Measurements from ENCODE around the gene LTA4H.

Gene LTA4H

GRCh38 chr12:96057986-96058553, 22.7 kb upstream of the LTA4H start:
- no peak for DNase-seq (ENCODE audit: low read depth in 3 of 3)

GRCh38 chr12:96056646-96057455, 21.5 kb upstream of the LTA4H start:
- DNase-seq (ENCODE audit: low read depth in 3 of 3): no peak

DNA sequence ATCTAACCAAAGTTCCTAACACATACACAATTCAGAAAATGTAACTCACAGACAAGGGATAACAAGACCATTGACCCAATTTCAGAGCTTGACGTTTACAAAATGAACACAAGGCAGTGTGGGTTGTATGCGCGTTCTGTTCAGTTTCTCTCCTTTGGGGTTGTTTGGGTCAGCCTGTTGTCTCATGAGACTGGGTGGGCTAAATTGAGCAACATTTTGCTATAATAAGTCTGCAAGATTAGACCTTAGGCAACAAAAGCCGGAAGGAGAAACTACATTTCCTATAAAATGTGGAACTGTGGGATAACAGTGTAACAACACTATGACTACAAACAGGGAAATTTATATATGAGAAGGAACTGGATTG, 18.8 kb upstream of the LTA4H start:
- no peak for DNase-seq (ENCODE audit: low read depth in 3 of 3)

- no peak for DNase-seq (ENCODE audit: low read depth in 3 of 3)
These were observed 18.3 kb upstream of the LTA4H start for GRCh38 chr12:96053476-96054243.

- DNase-seq (ENCODE audit: low read depth in 3 of 3): no peak
These were observed 16.5 kb upstream of the LTA4H start for GRCh38 chr12:96051756-96052485.

DNA sequence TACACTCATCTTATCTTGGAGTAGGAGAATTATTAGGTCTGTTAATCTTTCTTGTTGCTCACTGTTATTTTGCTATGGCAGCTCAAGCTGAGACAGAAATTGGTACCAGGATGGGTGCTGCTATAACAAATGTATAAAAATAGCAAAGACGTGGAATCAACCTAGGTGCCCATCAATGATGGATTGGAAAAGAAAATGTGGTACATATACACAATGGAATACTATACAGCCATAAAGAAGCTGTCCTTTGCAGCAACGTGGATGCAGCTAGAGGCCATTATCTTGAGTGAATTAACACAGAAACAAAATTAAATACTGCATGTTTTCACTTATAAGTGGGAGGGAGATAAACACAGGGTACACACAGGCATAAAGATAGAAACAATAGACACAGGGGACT, 14.8 kb upstream of the LTA4H start:
- no peak for DNase-seq (ENCODE audit: low read depth in 3 of 3)

- DNase-seq (ENCODE audit: low read depth in 3 of 3): no peak
These were observed 13.7 kb upstream of the LTA4H start for GRCh38 chr12:96049101-96049500.

DNA sequence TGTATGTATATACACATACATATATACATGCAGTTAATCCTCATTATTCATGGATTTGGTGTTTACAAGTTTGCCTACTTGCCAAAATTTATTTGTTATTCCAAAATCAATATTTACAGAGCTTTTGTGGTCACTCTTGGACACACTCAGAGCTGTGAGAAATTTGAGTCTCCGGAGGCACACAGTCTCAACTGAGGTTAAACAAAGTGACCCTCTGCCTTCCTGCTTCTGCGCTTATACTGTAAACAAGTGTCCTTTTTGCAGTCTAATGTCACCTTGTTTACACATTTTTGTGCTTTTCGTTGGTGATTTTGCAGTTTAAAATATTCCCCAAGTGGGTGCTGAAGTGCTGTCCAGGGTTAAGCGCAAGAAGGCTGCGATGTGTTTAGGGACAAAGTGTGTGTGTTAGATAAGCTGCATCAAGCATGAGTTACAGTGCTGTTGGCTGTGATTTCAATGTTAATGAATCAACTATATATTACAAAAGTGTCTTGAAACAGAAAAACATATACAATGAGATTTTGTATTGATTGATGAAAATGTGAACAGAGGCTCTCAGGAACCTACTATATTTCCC, 13.1 kb upstream of the LTA4H start:
- DNase-seq (ENCODE audit: low read depth in 3 of 3): no peak

DNA sequence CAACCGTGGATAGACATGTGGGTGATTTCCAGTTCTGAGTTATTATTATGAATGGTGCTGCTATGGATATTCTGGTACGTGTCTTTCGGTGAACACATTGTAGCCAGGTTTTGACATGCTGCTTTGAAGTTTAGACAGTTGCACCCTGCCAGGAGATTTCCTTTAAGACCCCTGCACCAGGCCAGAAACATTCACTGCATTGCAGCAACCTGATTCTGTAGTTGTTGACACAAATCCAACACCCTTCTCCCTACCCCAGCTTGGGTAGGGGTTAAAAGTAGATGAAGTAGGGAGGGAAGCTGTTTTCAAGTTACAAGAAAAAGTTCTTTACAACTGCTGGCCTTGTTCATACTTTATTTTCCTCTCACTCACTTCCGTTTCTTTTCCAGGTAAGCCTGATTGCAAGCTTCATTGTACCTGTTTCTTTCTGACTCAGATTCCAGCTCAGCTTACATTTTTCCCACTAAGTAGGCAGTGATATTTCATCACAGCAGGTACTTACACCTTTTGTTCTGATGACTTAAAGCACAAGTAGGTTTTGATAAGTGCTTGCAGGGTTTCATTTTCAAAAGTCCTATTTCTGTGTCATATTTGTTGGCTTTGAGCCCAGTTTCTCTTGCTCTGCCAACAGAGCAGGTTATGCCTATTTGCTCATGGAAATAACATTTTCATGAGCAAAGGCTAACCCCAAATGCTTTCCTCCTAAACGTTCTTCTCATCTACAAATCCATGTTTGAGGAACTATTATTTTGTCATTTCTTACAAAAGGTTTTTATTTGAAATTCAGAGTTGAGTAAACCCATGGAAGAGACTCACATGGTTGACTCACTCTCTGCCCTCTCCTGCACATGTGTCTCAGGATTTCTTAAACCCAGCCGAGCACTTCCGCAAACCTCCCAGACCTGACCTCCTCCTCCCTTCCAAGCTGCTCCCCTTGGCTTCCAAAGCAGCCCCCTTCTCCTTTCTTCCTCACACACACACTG, 12.1 kb upstream of the LTA4H start:
- DNase-seq (ENCODE audit: low read depth in 3 of 3): peak in 1 of 3 experiments; percentile 5

DNA sequence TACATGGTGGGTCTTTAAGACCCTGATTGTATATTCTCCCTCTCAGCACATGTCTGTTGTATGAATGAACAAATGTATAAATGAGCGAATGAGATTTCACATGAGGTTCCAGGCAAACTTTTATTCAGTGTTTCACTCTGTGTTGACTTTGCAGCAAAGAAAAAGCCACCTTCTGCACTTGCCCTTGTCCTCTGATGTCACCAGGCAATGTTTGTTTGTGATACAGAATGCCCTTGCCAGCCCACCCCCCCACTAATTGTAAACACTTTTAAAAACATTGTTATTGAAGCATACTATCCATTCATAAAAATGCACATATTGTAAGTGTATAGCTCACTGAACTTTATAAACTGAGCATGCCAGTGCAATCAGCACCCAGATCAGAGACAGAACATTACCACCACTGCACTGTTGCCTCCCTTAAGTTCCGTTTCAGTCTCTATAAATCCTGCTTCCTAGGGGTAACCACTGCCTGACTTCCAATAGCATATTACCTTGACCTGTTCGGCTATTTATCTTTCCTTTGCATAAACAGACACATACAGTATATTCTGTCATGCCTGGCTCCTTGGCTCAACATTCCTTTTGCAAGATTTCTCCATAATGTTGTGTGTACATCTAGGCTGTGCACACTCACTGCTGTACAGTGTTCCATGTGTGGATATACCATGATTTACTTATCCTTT, 11.3 kb upstream of the LTA4H start:
- DNase-seq (ENCODE audit: low read depth in 3 of 3): no peak

GRCh38 chr12:96045566-96045965, 10.2 kb upstream of the LTA4H start:
- DNase-seq (ENCODE audit: low read depth in 3 of 3): no peak

DNA sequence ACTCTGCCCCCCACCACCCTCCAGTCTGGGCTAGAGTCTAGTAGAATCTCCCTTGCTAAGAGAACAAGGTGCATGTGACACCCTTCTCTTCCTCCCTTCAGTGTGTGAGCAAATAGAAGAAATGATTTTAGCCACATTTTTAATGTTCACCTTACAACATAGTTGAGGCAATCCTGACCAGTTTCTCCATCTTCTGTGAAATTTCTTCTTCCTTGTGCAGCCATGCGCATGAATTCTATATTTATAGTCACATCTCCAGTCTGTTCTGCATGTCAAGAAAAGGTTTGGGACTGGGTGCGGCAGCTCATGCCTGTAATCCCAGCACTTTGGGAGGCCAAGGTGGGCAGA, 9.5 kb upstream of the LTA4H start:
- no peak for DNase-seq (ENCODE audit: low read depth in 3 of 3)

- no peak for DNase-seq (ENCODE audit: low read depth in 3 of 3)
These were observed 8.9 kb upstream of the LTA4H start for GRCh38 chr12:96044017-96044942.

GRCh38 chr12:96041181-96041580, 5.8 kb upstream of the LTA4H start:
- DNase-seq (ENCODE audit: low read depth in 3 of 3): no peak

- DNase-seq (ENCODE audit: low read depth in 3 of 3): no peak
These were observed 5.1 kb upstream of the LTA4H start for GRCh38 chr12:96040305-96041133.

GRCh38 chr12:96039516-96039915, 4.1 kb upstream of the LTA4H start:
- DNase-seq (ENCODE audit: low read depth in 3 of 3): no peak

GRCh38 chr12:96036765-96037455, 1.5 kb upstream of the LTA4H start:
- DNase-seq (ENCODE audit: low read depth in 3 of 3): no peak

Data from stimulated activated CD4-positive, alpha-beta T cell treated with anti-CD3 and anti-CD28 coated beads, TNF-alpha, amount 100 ng/mL, for 24 hours (primary cell).